Esophagus squamous epithelium (tissue), 5 donors: Measurements from ENCODE around the gene DDR2. TPM values are rescaled to one million over a fixed set of nuclear protein-coding genes. Genes with fewer than 3 reads are reported as not detected.
"Not testable (repeated sequence)": the region's sequence is repeated elsewhere in the genome, so short reads cannot be mapped to it uniquely, and the experiment has no call there.

ENCODE experiments used
- DNase-seq: peaks from one replicate; lab custom pipeline; 2025; lab: John Stamatoyannopoulos, UW
- H3K27ac ChIP-seq, 4 donors: fragments of 200-600 bp; sonication (generic); one replicate each; pipeline ENCODE4 v1.5.1; 2016 to 2019; ENCODE audit warnings: mild to moderate bottlenecking in 1 of 4
- H3K27me3 ChIP-seq, 4 donors: fragments of 200-600 bp; sonication (generic); 1 replicate in 3 of 4; 2 replicates in 1 of 4; pipeline versions ENCODE4 v1.5.1 to v1.6.0; 2017 to 2021; ENCODE audit warnings: antibody characterized with exemption in 1 of 4
- H3K36me3 ChIP-seq, 3 donors: fragments of 200-600 bp; sonication (generic); one replicate each; pipeline ENCODE4 v1.5.1; 2016 to 2019
- H3K4me1 ChIP-seq, 3 donors: fragments of 200-600 bp; sonication (generic); one replicate each; pipeline ENCODE4 v1.5.1; 2017 to 2019
- H3K4me3 ChIP-seq, 4 donors: fragments of 200-600 bp; sonication (generic); 1 replicate in 3 of 4; 2 replicates in 1 of 4; pipeline ENCODE4 v1.5.1; 2016 to 2019; ENCODE audit warnings: mild to moderate bottlenecking in 2 of 4, moderate library complexity in 1 of 4
- H3K9me3 ChIP-seq, 3 donors: fragments of 200-600 bp; sonication (generic); one replicate each; pipeline ENCODE4 v1.5.1; 2016 to 2019
- POLR2A ChIP-seq, 4 donors: fragments of 450-650 bp; IDR thresholded peaks; one replicate each; pipeline ENCODE4 v1.6.1; 2017; ENCODE audit warnings: antibody characterized with exemption in 4 of 4, mild to moderate bottlenecking in 4 of 4, moderate library complexity in 3 of 4
- WGBS, 2 donors: methylation state at CpG; one replicate each; pipeline ENCODE4 v1.1.5; 2018; 5-methylcytosine and 5-hydroxymethylcytosine counted together
- intact Hi-C: fragments of 100-400 bp; cut with DNase I; formaldehyde crosslinking; loops from one replicate; pipeline ENCODE4 v1.15.0; 2022
- total RNA-seq, 4 donors: library from RNA; depleted of rRNA; stranded (reverse); fragments of >200 nt; gene quantifications; one replicate each; pipeline ENCODE4 v1.1.0, GENCODE V29; 2016
- TF ChIP-seq, protein P1 (sequence below), 6 experiments: fragments of 450-650 bp in 4 of 6; fragments of 200-600 bp in 2 of 6; sonication (generic) in 2 of 6; IDR thresholded peaks; one replicate each; pipeline ENCODE4 v1.5.1; 2016 to 2019; ENCODE audit warnings: antibody characterized with exemption in 6 of 6, mild to moderate bottlenecking in 4 of 6, moderate library complexity in 4 of 6
- donor health status: DM: yes; HTN: yes; CAD: no.

The DDR2 gene
- total RNA-seq, 4 donors from 2014 or later, result 1.5 to 88.1 (median 15.9) TPM

DNA sequence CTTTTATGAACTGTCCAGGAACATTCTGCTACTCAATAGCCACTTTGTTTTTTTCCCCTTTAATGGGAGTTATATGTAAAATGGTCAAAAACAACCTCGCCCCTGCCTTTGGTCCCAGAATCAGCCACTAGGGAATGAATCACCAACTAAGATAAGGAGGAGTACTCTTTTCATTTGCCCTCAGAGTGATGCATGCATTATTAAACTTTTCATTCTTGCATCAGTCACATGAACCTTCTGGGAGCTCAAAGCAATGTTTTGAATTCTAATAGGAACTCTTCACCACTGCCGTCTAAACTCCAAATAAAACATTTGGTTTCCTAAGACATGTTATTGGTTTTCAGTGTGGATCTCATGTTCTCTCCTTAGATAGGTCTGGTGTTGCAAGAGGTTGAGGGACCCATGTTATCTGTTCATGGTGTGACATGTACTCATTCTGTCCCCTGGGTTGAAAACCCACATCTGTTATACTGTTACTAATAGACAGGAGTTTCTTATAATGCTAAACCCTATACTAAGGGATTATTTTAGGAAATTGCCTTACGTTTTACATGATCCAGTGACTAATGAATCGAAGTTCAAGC is 140.4 kb downstream of the DDR2 start:
- TF ChIP-seq, protein P1, sequence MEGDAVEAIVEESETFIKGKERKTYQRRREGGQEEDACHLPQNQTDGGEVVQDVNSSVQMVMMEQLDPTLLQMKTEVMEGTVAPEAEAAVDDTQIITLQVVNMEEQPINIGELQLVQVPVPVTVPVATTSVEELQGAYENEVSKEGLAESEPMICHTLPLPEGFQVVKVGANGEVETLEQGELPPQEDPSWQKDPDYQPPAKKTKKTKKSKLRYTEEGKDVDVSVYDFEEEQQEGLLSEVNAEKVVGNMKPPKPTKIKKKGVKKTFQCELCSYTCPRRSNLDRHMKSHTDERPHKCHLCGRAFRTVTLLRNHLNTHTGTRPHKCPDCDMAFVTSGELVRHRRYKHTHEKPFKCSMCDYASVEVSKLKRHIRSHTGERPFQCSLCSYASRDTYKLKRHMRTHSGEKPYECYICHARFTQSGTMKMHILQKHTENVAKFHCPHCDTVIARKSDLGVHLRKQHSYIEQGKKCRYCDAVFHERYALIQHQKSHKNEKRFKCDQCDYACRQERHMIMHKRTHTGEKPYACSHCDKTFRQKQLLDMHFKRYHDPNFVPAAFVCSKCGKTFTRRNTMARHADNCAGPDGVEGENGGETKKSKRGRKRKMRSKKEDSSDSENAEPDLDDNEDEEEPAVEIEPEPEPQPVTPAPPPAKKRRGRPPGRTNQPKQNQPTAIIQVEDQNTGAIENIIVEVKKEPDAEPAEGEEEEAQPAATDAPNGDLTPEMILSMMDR (IDR thresholded peaks at IDR 0.05), result no peak
- TF ChIP-seq POLR2A (IDR thresholded peaks at IDR 0.05), result no peak
- Histone ChIP-seq H3K36me3 (peaks cover 0 to 24% (median 0%) of the 10 kb centered on the region in 3 donors), H3K27me3 (no peaks in the 10 kb centered on the region), H3K4me1 (no peaks in the 10 kb centered on the region), H3K27ac (peak overlapping the region in 2 of 4 donors; percentile 54 to 72), H3K9me3 (no peaks in the 10 kb centered on the region), H3K4me3 (no peak overlapping the region)
- intact Hi-C loops, result no loop called here
- no peak for DNase-seq
- WGBS, 2 donors, result 82 to 93% methylated on average over 4 of the region's 4 CpGs

GRCh38 chr1:162774007-162774406 is 141.7 kb downstream of the DDR2 start:
- H3K27me3 ChIP-seq, result no peaks in the 10 kb centered on the region
- no peak for DNase-seq
- intact Hi-C loops, result no loop called here
- H3K27ac ChIP-seq, result no peak overlapping the region
- no peaks in the 10 kb centered on the region for H3K9me3 ChIP-seq
- TF ChIP-seq, protein P1 (IDR thresholded peaks at IDR 0.05), result no peak
- no peak for TF ChIP-seq POLR2A (IDR thresholded peaks at IDR 0.05)
- H3K4me3 ChIP-seq, result no peak overlapping the region
- H3K36me3 ChIP-seq, result peaks cover 0 to 24% (median 0%) of the 10 kb centered on the region in 3 donors
- no peaks in the 10 kb centered on the region for H3K4me1 ChIP-seq

DNA sequence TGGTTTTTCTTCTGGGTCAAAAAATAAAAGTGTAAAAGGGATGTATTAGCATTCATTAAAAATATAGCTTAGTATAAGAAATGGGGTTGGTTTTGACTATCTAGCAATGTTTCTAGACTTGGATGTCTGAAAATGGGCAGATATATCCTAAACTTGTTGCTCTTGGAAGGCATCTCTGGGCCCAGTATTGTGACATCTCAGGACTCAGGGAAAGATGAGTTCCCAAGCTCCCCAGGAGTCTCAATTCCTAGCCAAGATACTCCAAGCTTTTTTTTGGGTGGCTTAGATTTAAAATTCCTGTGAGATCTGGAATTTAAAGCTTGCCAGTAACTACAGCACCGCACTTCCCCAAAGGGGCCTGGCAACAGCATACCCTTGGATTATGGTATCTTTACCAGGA is 146.8 kb downstream of the DDR2 start:
- no peak for TF ChIP-seq POLR2A (IDR thresholded peaks at IDR 0.05)
- TF ChIP-seq, protein P1 (IDR thresholded peaks at IDR 0.05), result no peak
- H3K36me3 ChIP-seq, result peaks cover 0 to 4% (median 0%) of the 10 kb centered on the region in 3 donors
- no peak overlapping the region for H3K27ac ChIP-seq
- H3K27me3 ChIP-seq, result no peaks in the 10 kb centered on the region
- no peaks in the 10 kb centered on the region for H3K9me3 ChIP-seq
- no peak overlapping the region for H3K4me3 ChIP-seq
- H3K4me1 ChIP-seq, result no peaks in the 10 kb centered on the region
- WGBS, 2 donors, result 83 to 100% methylated on average over 1 of the region's 1 CpG
- DNase-seq, result no peak
- intact Hi-C loops, result no loop called here

DNA sequence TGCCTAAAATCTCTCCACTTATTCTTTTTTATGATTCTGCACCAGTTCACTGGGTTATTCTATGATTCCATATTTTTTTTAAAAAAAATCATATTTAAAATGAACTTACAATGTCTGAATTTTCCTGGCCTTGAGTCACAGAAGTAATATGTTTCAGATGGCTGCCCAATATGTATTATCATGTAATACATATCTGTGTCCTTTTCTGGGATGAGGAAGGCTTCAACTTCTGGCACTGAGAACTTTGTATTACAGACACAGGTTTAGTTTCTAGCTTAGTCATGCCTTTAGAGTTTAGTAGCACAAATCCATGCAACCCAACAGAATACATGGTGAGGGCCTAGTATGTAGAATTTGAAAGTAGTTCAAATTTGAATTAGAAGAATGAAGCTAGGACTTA is 150.4 kb downstream of the DDR2 start:
- Histone ChIP-seq H3K4me3 (no peak overlapping the region), H3K9me3 (no peaks in the 10 kb centered on the region), H3K27me3 (no peaks in the 10 kb centered on the region), H3K4me1 (no peaks in the 10 kb centered on the region), H3K27ac (no peak overlapping the region), H3K36me3 (no peaks in the 10 kb centered on the region)
- TF ChIP-seq, protein P1 (IDR thresholded peaks at IDR 0.05), result no peak
- no peak for TF ChIP-seq POLR2A (IDR thresholded peaks at IDR 0.05)
- DNase-seq, result no peak
- intact Hi-C loops, result no loop called here

DNA sequence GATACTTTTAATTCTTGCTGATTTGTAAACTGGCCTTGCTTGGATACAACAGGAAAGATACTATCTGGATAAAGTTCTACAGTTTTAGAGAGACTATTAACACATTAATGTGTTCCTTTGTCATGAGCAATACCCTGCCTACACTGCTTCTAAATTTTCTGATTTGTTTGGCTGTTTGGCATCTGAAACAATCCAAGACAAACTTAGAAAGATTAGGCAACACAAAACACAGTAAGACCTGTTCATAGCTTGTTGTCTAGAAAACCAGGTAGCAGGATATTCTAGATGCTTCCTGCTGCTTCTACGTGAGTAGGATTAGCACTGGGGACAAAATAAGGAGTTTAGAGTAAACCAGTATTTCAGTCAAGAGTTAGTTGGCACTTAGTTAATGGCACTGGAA is 152.7 kb downstream of the DDR2 start:
- H3K36me3 ChIP-seq, H3K4me1 ChIP-seq, intact Hi-C loops, DNase-seq, H3K9me3 ChIP-seq, H3K4me3 ChIP-seq, H3K27me3 ChIP-seq: not testable (repeated sequence)
- 57% methylated on average over 1 of the region's 1 CpG; no CpG with 5 or more reads in 1 of the 2 donors for WGBS, 2 donors
- H3K27ac ChIP-seq, result peak overlapping the region in 2 of 4 donors; percentile 1 to 9

- DNase-seq, H3K4me3 ChIP-seq, H3K27me3 ChIP-seq, intact Hi-C loops, H3K9me3 ChIP-seq: not testable (repeated sequence)
- WGBS, 2 donors, result 100% methylated on average over 1 of the region's 1 CpG
- peak overlapping the region in 2 of 4 donors; percentile 2 to 91 for H3K27ac ChIP-seq
- H3K36me3 ChIP-seq, result peaks cover 0 to 13% (median 0%) of the 10 kb centered on the region in 3 donors
- H3K4me1 ChIP-seq, result peaks cover 0 to 12% (median 0%) of the 10 kb centered on the region in 3 donors
Measured at GRCh38 chr1:162788783-162789182, 156.5 kb downstream of the DDR2 start.
